ENCODE data around the gene PRDM16.

DNA sequence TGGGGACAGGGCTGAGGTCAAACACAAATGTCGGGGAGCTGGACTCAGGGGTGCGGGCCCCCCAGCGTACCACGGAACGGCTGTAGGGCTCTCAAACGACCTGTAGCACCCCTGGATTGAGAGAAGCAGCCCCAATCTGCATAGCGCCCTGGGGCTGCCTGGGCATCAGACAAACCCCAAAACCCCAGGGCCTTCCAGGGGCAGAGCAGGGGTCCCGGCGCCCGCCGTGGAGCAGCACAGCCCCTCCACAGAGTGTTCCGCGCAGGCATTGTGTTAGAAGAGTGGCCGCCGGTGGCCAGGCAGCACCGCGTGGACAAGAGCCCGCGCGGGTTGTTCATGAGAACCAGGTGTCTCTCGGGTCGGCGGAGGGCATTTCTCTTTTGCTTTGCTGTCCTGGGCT, 321.3 kb downstream of the PRDM16 start:
- TF ChIP-seq, protein P1, sequence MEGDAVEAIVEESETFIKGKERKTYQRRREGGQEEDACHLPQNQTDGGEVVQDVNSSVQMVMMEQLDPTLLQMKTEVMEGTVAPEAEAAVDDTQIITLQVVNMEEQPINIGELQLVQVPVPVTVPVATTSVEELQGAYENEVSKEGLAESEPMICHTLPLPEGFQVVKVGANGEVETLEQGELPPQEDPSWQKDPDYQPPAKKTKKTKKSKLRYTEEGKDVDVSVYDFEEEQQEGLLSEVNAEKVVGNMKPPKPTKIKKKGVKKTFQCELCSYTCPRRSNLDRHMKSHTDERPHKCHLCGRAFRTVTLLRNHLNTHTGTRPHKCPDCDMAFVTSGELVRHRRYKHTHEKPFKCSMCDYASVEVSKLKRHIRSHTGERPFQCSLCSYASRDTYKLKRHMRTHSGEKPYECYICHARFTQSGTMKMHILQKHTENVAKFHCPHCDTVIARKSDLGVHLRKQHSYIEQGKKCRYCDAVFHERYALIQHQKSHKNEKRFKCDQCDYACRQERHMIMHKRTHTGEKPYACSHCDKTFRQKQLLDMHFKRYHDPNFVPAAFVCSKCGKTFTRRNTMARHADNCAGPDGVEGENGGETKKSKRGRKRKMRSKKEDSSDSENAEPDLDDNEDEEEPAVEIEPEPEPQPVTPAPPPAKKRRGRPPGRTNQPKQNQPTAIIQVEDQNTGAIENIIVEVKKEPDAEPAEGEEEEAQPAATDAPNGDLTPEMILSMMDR (conservative IDR thresholded peaks at IDR 0.05 in 1 of 2, IDR thresholded peaks at IDR 0.05 in 1 of 2; ENCODE audit: extremely low read depth in 1 of 2, insufficient read depth in 1 of 2, low read depth in 1 of 2, low read length in 2 of 2): no peak
- no peak for TF ChIP-seq EZH2 (IDR thresholded peaks at IDR 0.05; ENCODE audit: borderline replicate concordance, low read length)
